GM23338 (cell line): ENCODE measurements around the gene CCDC54. TPM values are rescaled to one million over a fixed set of nuclear protein-coding genes. Genes with fewer than 3 reads are reported as not detected.

ENCODE experiments used
- ATAC-seq: fragments of 200-7000 bp; cut with Tn5 transposase; 3 replicates; pipeline ENCODE4 v1.9.1; 2020
- DNase-seq: peaks from one replicate; pipeline ENCODE4 v3.0.0-alpha.2; 2015; ENCODE audit warnings: low spot score
- H2AFZ ChIP-seq: fragments of 200-600 bp; sonication (generic); 2 replicates; pipeline ENCODE4 v1.8.0; 2016; ENCODE audit warnings: antibody characterized with exemption, mild to moderate bottlenecking, moderate library complexity
- H3F3A ChIP-seq: fragments of 200-600 bp; sonication (generic); replicated peaks from 2 replicates; pipeline ENCODE4 v1.8.0; 2017; ENCODE audit warnings: antibody characterized with exemption, mixed run types, low read depth
- H3K27ac ChIP-seq: fragments of 200-600 bp; sonication (generic); 2 replicates; pipeline ENCODE4 v1.6.1; 2016; ENCODE audit warnings: low read depth
- H3K27me3 ChIP-seq: fragments of 200-600 bp; sonication (generic); 2 replicates; pipeline ENCODE4 v1.8.0; 2016; ENCODE audit warnings: mild to moderate bottlenecking, mixed run types, moderate library complexity; ENCODE audit not compliant: insufficient read depth
- H3K36me3 ChIP-seq: fragments of 200-600 bp; sonication (generic); 2 replicates; pipeline ENCODE4 v1.8.0; 2016; ENCODE audit warnings: mild to moderate bottlenecking; ENCODE audit not compliant: insufficient read depth
- H3K4me1 ChIP-seq: fragments of 200-600 bp; sonication (generic); 2 replicates; pipeline ENCODE4 v1.8.0; 2016; ENCODE audit warnings: mild to moderate bottlenecking, moderate library complexity; ENCODE audit not compliant: insufficient read depth
- H3K4me2 ChIP-seq: fragments of 200-600 bp; sonication (generic); 2 replicates; pipeline ENCODE4 v1.7.1; 2017; ENCODE audit warnings: mixed run types
- H3K4me3 ChIP-seq: fragments of 200-600 bp; sonication (generic); 2 replicates; pipeline ENCODE4 v1.6.1; 2016; ENCODE audit warnings: mixed run types
- H3K79me2 ChIP-seq: fragments of 200-600 bp; sonication (generic); replicated peaks from 2 replicates; pipeline ENCODE4 v1.8.0; 2017; ENCODE audit warnings: mild to moderate bottlenecking; ENCODE audit not compliant: insufficient read depth
- H3K9me2 ChIP-seq: fragments of 200-600 bp; sonication (generic); 2 replicates; pipeline ENCODE4 v1.8.0; 2017; ENCODE audit not compliant: insufficient read depth
- H4K20me1 ChIP-seq: fragments of 200-600 bp; sonication (generic); replicated peaks from 2 replicates; pipeline ENCODE4 v1.8.0; 2017; ENCODE audit warnings: mild to moderate bottlenecking; ENCODE audit not compliant: insufficient read depth
- H3K27ac Mint-ChIP-seq: 2 replicates; pipeline ENCODE4 v1.8.0; 2020; ENCODE audit warnings: inconsistent platforms, mild to moderate bottlenecking, moderate library complexity, mixed read lengths
- H3K27me3 Mint-ChIP-seq: 3 replicates; pipeline ENCODE4 v1.8.0; 2022; ENCODE audit warnings: low read depth, mild to moderate bottlenecking, moderate library complexity, mixed read lengths, inconsistent platforms; ENCODE audit not compliant: insufficient read depth, poor library complexity
- H3K36me3 Mint-ChIP-seq: 3 replicates; pipeline ENCODE4 v1.8.0; 2021; ENCODE audit warnings: low read depth, mild to moderate bottlenecking, inconsistent platforms, moderate library complexity, mixed read lengths
- H3K4me1 Mint-ChIP-seq: 3 replicates; pipeline ENCODE4 v1.8.0; 2020; ENCODE audit warnings: mild to moderate bottlenecking, inconsistent platforms, mixed read lengths
- H3K4me3 Mint-ChIP-seq: 3 replicates; pipeline ENCODE4 v1.8.0; 2021; ENCODE audit warnings: moderate library complexity, mild to moderate bottlenecking, inconsistent platforms, mixed read lengths
- H3K9me3 Mint-ChIP-seq: 3 replicates; pipeline ENCODE4 v1.8.0; 2020; ENCODE audit warnings: moderate library complexity, mild to moderate bottlenecking, inconsistent platforms, mixed read lengths
- CREB1 ChIP-seq: fragments of 250-450 bp; sonication (Bioruptor Pico); IDR thresholded peaks from 2 replicates; pipeline ENCODE4 v1.5.0; 2020; ENCODE audit warnings: low read depth, mild to moderate bottlenecking, moderate library complexity
- ETS1 ChIP-seq: IDR thresholded peaks from 2 replicates; pipeline ENCODE4 v1.6.1; 2016; ENCODE audit warnings: antibody characterized with exemption
- EZH2 ChIP-seq: fragments of 200-600 bp; sonication (generic); IDR thresholded peaks from one replicate; pipeline ENCODE4 v1.8.0; 2017; ENCODE audit warnings: antibody characterized with exemption, mild to moderate bottlenecking, low read depth; ENCODE audit not compliant: unreplicated experiment
- EZH2phosphoT487 ChIP-seq: fragments of 200-600 bp; sonication (generic); IDR thresholded peaks from one replicate; pipeline ENCODE4 v1.8.1; 2018; ENCODE audit warnings: antibody characterized with exemption; ENCODE audit not compliant: unreplicated experiment
- JUNB ChIP-seq: IDR thresholded peaks from one replicate; pipeline ENCODE4 v1.6.1; 2016; ENCODE audit warnings: antibody characterized with exemption; ENCODE audit not compliant: unreplicated experiment
- NANOG ChIP-seq: IDR thresholded peaks from 2 replicates; pipeline ENCODE4 v1.6.1; 2016; ENCODE audit warnings: antibody characterized with exemption, borderline replicate concordance
- POLR2AphosphoS5 ChIP-seq: IDR thresholded peaks from 2 replicates; pipeline ENCODE4 v1.6.1; 2016; ENCODE audit warnings: antibody characterized with exemption, low read depth
- STAT1 ChIP-seq: IDR thresholded peaks from one replicate; pipeline ENCODE4 v1.6.1; 2016; ENCODE audit warnings: antibody characterized with exemption; ENCODE audit not compliant: unreplicated experiment
- ZNF114 ChIP-seq: fragments of 250-450 bp; sonication (Bioruptor Pico); IDR thresholded peaks from 2 replicates; pipeline ENCODE4 v1.5.0; 2020; ENCODE audit warnings: mild to moderate bottlenecking, moderate library complexity
- ZNF331 ChIP-seq: fragments of 250-450 bp; sonication (Bioruptor Pico); IDR thresholded peaks from 2 replicates; pipeline ENCODE4 v1.5.0; 2020; ENCODE audit warnings: low read depth, mild to moderate bottlenecking, moderate library complexity
- polyA plus RNA-seq: library from polyadenylated mRNA; unstranded; fragments of >200 nt; fragmentation: Nextera tagmentation; extraction: Ambion mirVana; gene quantifications from 2 replicates; pipeline ENCODE4 v1.2.1, GENCODE V29; 2016
- total RNA-seq: library from RNA; depleted of rRNA; stranded (reverse); fragments of >200 nt; shearing (Covaris generic); gene quantifications from 2 replicates; pipeline ENCODE4 v1.2.3, GENCODE V29; 2014
- TF ChIP-seq, protein P1 (sequence below), 2 experiments: fragments of 200-600 bp in 1 of 2; sonication (generic) in 1 of 2; conservative IDR thresholded peaks; 2 replicates each; pipeline versions ENCODE4 v1.5.1 to v1.6.1; 2016 to 2017; ENCODE audit warnings: antibody characterized with exemption in 2 of 2, low read depth in 2 of 2, mild to moderate bottlenecking in 2 of 2, moderate library complexity in 1 of 2
- TF ChIP-seq, protein P2 (sequence below): IDR thresholded peaks from one replicate; pipeline ENCODE4 v1.6.1; 2018; ENCODE audit warnings: antibody characterized with exemption; ENCODE audit not compliant: unreplicated experiment
- TF ChIP-seq, protein P3 (sequence below): fragments of 250-450 bp; sonication (Bioruptor Pico); IDR thresholded peaks from 2 replicates; pipeline ENCODE4 v1.5.0; 2020; ENCODE audit warnings: mild to moderate bottlenecking, moderate library complexity

Gene CCDC54
- total and polyA plus RNA-seq, 2 experiments from 2014 or later, result not detected

DNA sequence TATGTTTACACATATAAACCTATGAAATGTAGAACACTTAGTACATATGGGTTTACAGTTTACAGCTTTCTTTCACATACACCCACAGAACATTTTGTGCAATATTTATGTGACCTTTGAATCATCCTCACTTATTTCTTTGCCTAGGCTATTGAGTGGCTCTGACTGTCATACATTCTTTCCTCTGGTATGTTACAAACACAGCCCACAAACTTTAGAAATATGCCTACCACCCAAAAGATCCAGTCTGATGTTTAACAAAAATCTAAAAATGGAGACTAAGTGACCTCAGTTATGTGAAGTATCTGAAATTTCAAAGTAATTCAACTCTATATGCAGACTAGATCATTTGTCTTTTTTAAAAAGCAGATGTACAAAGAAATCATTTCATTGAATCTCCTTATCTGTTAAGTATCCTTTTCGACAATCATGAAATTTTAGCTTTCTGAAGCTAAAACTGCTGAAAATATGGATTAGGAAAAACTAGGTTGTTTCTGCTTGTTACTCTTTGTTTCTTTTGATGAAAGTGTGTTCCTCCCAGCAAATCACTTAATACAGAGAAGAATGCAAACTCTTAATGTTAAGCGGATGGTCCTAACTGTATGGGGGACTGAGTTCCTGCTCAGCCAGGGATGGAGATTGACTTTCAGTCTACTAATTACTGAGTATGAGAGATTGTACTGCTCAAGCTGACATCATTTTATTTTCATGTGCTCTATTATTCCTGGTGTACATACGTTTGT lies 27.7 kb downstream of the CCDC54 start:
- Mint-ChIP-seq H3K27me3 (no peaks in the 10 kb centered on the region), H3K4me3 (no peak overlapping the region), H3K36me3 (peaks cover 5% of the 10 kb centered on the region), H3K27ac (no peak overlapping the region), H3K4me1 (no peaks in the 10 kb centered on the region), H3K9me3 (peaks cover 10% of the 10 kb centered on the region)
- H3K4me1 ChIP-seq, result no peaks in the 10 kb centered on the region
- H3K27ac ChIP-seq, result no peak overlapping the region
- H3K4me2 ChIP-seq, result no peak overlapping the region
- no peak for TF ChIP-seq EZH2
- TF ChIP-seq STAT1, result no peak
- no peak for TF ChIP-seq ZNF331
- no peak for TF ChIP-seq NANOG
- no peak for TF ChIP-seq EZH2phosphoT487
- TF ChIP-seq, protein P1, sequence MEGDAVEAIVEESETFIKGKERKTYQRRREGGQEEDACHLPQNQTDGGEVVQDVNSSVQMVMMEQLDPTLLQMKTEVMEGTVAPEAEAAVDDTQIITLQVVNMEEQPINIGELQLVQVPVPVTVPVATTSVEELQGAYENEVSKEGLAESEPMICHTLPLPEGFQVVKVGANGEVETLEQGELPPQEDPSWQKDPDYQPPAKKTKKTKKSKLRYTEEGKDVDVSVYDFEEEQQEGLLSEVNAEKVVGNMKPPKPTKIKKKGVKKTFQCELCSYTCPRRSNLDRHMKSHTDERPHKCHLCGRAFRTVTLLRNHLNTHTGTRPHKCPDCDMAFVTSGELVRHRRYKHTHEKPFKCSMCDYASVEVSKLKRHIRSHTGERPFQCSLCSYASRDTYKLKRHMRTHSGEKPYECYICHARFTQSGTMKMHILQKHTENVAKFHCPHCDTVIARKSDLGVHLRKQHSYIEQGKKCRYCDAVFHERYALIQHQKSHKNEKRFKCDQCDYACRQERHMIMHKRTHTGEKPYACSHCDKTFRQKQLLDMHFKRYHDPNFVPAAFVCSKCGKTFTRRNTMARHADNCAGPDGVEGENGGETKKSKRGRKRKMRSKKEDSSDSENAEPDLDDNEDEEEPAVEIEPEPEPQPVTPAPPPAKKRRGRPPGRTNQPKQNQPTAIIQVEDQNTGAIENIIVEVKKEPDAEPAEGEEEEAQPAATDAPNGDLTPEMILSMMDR (conservative IDR thresholded peaks at IDR 0.05; ENCODE audit: low read depth in 2 of 2), result no peak
- TF ChIP-seq, protein P2, sequence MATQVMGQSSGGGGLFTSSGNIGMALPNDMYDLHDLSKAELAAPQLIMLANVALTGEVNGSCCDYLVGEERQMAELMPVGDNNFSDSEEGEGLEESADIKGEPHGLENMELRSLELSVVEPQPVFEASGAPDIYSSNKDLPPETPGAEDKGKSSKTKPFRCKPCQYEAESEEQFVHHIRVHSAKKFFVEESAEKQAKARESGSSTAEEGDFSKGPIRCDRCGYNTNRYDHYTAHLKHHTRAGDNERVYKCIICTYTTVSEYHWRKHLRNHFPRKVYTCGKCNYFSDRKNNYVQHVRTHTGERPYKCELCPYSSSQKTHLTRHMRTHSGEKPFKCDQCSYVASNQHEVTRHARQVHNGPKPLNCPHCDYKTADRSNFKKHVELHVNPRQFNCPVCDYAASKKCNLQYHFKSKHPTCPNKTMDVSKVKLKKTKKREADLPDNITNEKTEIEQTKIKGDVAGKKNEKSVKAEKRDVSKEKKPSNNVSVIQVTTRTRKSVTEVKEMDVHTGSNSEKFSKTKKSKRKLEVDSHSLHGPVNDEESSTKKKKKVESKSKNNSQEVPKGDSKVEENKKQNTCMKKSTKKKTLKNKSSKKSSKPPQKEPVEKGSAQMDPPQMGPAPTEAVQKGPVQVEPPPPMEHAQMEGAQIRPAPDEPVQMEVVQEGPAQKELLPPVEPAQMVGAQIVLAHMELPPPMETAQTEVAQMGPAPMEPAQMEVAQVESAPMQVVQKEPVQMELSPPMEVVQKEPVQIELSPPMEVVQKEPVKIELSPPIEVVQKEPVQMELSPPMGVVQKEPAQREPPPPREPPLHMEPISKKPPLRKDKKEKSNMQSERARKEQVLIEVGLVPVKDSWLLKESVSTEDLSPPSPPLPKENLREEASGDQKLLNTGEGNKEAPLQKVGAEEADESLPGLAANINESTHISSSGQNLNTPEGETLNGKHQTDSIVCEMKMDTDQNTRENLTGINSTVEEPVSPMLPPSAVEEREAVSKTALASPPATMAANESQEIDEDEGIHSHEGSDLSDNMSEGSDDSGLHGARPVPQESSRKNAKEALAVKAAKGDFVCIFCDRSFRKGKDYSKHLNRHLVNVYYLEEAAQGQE, result no peak
- no peak for TF ChIP-seq JUNB
- TF ChIP-seq ZNF114 (CRISPR knock-in tag), result no peak
- no peak for TF ChIP-seq ETS1
- TF ChIP-seq, protein P3, sequence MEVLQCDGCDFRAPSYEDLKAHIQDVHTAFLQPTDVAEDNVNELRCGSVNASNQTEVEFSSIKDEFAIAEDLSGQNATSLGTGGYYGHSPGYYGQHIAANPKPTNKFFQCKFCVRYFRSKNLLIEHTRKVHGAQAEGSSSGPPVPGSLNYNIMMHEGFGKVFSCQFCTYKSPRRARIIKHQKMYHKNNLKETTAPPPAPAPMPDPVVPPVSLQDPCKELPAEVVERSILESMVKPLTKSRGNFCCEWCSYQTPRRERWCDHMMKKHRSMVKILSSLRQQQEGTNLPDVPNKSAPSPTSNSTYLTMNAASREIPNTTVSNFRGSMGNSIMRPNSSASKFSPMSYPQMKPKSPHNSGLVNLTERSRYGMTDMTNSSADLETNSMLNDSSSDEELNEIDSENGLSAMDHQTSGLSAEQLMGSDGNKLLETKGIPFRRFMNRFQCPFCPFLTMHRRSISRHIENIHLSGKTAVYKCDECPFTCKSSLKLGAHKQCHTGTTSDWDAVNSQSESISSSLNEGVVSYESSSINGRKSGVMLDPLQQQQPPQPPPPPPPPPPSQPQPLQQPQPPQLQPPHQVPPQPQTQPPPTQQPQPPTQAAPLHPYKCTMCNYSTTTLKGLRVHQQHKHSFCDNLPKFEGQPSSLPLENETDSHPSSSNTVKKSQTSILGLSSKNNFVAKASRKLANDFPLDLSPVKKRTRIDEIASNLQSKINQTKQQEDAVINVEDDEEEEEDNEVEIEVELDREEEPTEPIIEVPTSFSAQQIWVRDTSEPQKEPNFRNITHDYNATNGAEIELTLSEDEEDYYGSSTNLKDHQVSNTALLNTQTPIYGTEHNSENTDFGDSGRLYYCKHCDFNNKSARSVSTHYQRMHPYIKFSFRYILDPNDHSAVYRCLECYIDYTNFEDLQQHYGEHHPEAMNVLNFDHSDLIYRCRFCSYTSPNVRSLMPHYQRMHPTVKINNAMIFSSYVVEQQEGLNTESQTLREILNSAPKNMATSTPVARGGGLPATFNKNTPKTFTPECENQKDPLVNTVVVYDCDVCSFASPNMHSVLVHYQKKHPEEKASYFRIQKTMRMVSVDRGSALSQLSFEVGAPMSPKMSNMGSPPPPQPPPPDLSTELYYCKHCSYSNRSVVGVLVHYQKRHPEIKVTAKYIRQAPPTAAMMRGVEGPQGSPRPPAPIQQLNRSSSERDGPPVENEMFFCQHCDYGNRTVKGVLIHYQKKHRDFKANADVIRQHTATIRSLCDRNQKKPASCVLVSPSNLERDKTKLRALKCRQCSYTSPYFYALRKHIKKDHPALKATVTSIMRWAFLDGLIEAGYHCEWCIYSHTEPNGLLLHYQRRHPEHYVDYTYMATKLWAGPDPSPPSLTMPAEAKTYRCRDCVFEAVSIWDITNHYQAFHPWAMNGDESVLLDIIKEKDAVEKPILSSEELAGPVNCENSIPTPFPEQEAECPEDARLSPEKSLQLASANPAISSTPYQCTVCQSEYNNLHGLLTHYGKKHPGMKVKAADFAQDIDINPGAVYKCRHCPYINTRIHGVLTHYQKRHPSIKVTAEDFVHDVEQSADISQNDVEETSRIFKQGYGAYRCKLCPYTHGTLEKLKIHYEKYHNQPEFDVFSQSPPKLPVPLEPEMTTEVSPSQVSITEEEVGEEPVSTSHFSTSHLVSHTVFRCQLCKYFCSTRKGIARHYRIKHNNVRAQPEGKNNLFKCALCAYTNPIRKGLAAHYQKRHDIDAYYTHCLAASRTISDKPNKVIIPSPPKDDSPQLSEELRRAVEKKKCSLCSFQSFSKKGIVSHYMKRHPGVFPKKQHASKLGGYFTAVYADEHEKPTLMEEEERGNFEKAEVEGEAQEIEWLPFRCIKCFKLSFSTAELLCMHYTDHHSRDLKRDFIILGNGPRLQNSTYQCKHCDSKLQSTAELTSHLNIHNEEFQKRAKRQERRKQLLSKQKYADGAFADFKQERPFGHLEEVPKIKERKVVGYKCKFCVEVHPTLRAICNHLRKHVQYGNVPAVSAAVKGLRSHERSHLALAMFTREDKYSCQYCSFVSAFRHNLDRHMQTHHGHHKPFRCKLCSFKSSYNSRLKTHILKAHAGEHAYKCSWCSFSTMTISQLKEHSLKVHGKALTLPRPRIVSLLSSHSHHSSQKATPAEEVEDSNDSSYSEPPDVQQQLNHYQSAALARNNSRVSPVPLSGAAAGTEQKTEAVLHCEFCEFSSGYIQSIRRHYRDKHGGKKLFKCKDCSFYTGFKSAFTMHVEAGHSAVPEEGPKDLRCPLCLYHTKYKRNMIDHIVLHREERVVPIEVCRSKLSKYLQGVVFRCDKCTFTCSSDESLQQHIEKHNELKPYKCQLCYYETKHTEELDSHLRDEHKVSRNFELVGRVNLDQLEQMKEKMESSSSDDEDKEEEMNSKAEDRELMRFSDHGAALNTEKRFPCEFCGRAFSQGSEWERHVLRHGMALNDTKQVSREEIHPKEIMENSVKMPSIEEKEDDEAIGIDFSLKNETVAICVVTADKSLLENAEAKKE (CRISPR knock-in tag), result no peak
- TF ChIP-seq POLR2AphosphoS5, result no peak
- TF ChIP-seq CREB1 (CRISPR knock-in tag), result no peak
- H3K4me3 ChIP-seq, result no peak overlapping the region
- no peaks in the 10 kb centered on the region for H3F3A ChIP-seq
- no peaks in the 10 kb centered on the region for H3K79me2 ChIP-seq
- DNase-seq (no peak), ATAC-seq (no peak)
- H3K27me3 ChIP-seq, result no peaks in the 10 kb centered on the region
- H3K9me2 ChIP-seq, result 0 out of 2 replicates have a peak, but pooled peaks cover 6% of the 10 kb centered on the region
- no peaks in the 10 kb centered on the region for H3K36me3 ChIP-seq
- no peak overlapping the region for H2AFZ ChIP-seq
- H4K20me1 ChIP-seq, result no peaks in the 10 kb centered on the region
